HFF-Myc (cell line): ENCODE data around the gene MICOS13.
"Not testable (repeated sequence)": the region's sequence is repeated elsewhere in the genome, so short reads cannot be mapped to it uniquely, and the experiment has no call there.

ENCODE experiments used
- DNase-seq: peaks from one replicate; pipeline ENCODE4 v3.0.0-alpha.2; 2011; ENCODE audit warnings: low read depth; ENCODE audit errors: extremely low read depth
- H3K4me3 ChIP-seq: replicated peaks from 2 replicates; pipeline ENCODE4 v1.5.1; 2011; ENCODE audit warnings: low read depth, mild to moderate bottlenecking, control low read depth, low read length
- TF ChIP-seq, protein P1 (sequence below): IDR thresholded peaks from 2 replicates; pipeline ENCODE4 v1.5.1; 2012; ENCODE audit warnings: mild to moderate bottlenecking, low read depth, low read length, control low read depth; ENCODE audit errors: missing control alignments

MICOS13 gene

GRCh38 chr19:5690955-5691821 lies 10.9 kb upstream of the MICOS13 start:
- DNase-seq: no peak
- peak overlapping the region; percentile 75 for H3K4me3 ChIP-seq
- TF ChIP-seq, protein P1, sequence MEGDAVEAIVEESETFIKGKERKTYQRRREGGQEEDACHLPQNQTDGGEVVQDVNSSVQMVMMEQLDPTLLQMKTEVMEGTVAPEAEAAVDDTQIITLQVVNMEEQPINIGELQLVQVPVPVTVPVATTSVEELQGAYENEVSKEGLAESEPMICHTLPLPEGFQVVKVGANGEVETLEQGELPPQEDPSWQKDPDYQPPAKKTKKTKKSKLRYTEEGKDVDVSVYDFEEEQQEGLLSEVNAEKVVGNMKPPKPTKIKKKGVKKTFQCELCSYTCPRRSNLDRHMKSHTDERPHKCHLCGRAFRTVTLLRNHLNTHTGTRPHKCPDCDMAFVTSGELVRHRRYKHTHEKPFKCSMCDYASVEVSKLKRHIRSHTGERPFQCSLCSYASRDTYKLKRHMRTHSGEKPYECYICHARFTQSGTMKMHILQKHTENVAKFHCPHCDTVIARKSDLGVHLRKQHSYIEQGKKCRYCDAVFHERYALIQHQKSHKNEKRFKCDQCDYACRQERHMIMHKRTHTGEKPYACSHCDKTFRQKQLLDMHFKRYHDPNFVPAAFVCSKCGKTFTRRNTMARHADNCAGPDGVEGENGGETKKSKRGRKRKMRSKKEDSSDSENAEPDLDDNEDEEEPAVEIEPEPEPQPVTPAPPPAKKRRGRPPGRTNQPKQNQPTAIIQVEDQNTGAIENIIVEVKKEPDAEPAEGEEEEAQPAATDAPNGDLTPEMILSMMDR: no peak

DNA sequence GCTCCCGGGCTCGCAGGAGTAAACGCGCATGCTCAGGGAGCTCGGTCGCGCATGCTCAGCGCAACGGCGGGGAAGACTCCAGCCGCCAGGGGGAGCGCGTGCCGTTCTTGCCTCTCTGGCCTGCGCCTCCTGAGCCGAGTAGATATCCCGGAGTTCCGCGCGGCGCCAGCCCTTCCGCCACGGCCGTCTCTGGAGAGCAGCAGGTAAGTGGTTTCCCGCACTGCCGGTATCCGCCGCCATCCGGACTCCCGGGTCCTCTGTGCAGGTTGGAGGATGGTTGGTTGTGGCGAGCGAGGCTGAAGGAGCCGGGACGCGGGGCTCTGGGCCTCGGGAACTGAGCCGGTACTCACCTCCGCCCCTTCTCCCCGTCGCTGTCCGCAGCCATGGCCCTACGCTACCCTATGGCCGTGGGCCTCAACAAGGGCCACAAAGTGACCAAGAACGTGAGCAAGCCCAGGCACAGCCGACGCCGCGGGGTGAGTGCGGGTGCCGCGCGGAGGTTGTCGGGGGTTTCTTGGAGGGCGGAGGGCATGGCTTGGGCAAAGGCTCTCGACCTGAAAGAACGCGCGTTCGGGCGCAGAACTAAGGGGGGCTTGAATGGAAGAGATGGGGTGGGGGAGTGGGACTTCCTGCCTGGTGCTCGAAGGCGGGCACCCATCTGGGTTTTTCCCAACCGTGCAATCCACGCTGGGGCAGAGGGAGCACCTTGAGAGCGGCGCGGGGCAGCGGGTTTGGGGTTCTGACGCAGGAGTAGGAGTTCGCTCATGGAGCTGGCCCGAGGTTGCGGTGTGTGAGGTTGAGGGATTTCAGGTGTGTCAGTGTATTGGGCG lies 10.0 kb upstream of the MICOS13 start, which contains the start of gene RPL36:
RPL36 (plus strand) TSS at position 171 of the 830 bp plus-strand sequence; CDS start at position 384, 213 bp downstream.
- TF ChIP-seq, protein P1: peak; percentile 98
- peak; percentile 91 for DNase-seq
- peak within 1 kb of the TSS; percentile 75 for H3K4me3 ChIP-seq

DNA sequence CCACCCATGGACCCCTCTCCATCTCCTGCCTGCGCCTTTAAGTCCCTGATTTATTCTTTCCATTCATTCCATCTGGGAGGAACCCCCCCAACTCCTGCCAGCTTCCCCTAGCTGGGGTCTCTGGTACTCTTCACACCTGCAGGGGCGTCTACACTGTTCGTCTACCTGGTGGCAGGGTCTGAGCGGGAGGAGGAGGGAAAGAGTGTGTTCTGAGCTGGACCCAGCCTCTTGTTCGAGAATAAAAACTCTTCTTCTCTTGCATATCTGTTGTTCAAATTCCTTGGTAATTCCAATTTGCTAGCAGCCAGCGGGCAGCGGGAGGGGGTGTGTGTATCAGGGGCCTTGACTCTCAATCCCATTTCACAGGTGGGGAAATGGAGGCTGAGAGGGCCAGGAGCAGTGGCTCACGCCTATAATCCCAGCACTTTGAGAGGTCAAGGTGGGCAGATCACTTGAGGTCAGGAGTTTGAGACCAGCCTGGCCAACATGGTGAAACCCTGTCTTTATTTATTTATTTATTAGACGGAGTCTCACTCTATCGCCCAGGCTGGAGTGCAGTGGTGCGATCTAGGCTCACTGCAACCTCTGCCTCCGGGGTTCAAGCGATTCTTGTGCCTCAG lies 8.1 kb upstream of the MICOS13 start:
- DNase-seq, H3K4me3 ChIP-seq: not testable (repeated sequence)

DNA sequence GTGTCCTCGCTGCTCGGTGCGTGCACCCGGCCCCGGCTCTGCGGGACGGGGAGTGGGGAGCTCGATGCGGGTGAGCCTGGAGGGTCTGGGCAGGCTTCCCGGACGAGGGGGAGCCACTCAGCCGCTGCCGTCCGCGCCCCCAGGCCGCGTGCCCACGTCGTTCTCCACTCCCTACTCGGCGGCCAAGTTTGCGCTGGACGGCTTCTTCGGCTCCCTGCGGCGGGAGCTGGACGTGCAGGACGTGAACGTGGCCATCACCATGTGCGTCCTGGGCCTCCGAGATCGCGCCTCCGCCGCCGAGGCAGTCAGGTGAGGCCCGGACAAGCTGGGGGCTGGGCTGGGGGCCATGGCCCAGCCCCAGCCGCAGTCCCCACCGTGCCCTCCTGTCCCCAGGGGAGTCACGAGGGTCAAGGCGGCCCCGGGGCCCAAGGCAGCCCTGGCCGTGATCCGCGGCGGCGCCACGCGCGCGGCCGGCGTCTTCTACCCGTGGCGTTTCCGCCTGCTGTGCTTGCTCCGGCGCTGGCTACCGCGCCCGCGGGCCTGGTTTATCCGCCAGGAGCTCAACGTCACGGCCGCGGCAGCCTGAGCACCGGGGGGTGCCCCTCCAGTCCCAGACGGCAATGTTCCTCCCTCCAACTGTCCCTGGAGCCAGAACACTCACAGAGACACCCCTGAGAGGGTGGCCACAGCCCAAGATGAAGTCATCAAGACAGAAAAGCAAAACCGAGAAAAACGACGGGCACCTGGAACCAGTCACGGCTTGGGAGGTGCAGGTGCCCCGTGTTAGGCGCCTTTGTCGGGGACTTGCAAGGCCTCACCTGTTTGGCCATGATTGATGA lies 7.3 kb upstream of the MICOS13 start:
- DNase-seq: no peak
- TF ChIP-seq, protein P1: no peak
- peak overlapping the region; percentile 47 for H3K4me3 ChIP-seq

DNA sequence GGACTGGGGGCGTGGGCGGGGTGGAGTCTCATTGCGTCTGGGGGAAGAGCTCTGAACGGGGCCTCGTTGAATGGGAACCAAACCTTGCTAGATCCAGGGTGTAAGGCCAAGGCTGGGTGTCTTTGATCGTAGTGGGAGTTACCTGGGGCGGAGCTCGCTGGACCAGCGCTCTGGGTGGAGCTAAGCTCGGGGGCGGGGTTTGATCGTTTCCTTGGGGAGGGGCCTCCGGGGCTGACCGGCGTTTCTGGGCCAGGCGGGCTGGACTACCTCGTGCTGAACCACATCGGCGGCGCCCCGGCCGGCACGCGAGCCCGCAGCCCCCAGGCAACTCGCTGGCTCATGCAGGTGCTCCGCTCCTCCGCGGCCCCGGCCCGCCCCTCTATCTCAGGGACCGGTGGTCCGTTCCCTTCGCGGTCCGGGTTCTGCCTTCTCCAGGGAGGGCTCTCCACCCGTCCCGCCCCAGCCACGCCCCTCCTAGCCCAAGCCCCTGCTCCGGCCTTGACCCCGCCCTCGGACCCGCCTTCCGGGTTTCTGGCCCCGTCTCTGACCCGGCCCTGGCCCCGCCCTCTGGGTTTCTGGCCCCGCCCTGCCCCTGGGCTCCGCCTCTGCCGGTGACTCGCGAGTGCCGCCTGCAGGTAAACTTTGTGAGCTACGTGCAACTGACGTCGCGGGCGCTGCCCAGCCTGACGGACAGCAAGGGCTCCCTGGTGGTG lies 6.5 kb upstream of the MICOS13 start:
- TF ChIP-seq, protein P1: peak; percentile 80
- DNase-seq: peak; percentile 73
- peak overlapping the region; percentile 47 for H3K4me3 ChIP-seq

- TF ChIP-seq, protein P1: no peak
Measured at GRCh38 chr19:5686326-5686646, 6.0 kb upstream of the MICOS13 start.

More at GRCh38 chr19:5686326-5686646, 6.0 kb upstream of the MICOS13 start:
- peak overlapping the region; percentile 47 for H3K4me3 ChIP-seq
- no peak for DNase-seq
